ENCODE data around the gene TCHP.

GRCh38 chr12:109892748-109893147 lies 7.3 kb upstream of the TCHP start:
- TF ChIP-seq POLR2A (IDR thresholded peaks at IDR 0.05): no peak
- no peak for TF ChIP-seq CTCF (IDR thresholded peaks at IDR 0.05)
